Measurements from ENCODE around the gene ATG3. TPM values are rescaled to one million over a fixed set of nuclear protein-coding genes. Genes with fewer than 3 reads are reported as not detected.

ATG3 gene
- total RNA-seq, 1 experiment from 2014 or later: 75.1 TPM

GRCh38 chr3:112594856-112595255 is 33.1 kb upstream of the ATG3 start:
- POLR2A ChIA-PET: no interaction called here
- no peak for TF ChIP-seq REST (IDR thresholded peaks at IDR 0.05; ENCODE audit: insufficient read depth in 1 of 2, low read depth in 2 of 2, low read length in 1 of 2)
- no peak for TF ChIP-seq SIN3A (IDR thresholded peaks at IDR 0.05; ENCODE audit: borderline replicate concordance, insufficient read depth, low read depth, low read length)
- TF ChIP-seq CTCF (IDR thresholded peaks at IDR 0.05): no peak
- TF ChIP-seq TCF7L2 (IDR thresholded peaks at IDR 0.05; ENCODE audit: low read depth, low read length): no peak
- no TSS peak for BruUV-seq (replicated peaks)
- no peaks in the 10 kb centered on the region for H3K36me3 ChIP-seq (ENCODE audit: control insufficient read depth, insufficient read depth, low read length)
- no peaks in the 10 kb centered on the region for H3K27me3 ChIP-seq (ENCODE audit: control insufficient read depth, insufficient read depth, low read length)
- intact Hi-C loops (cut with micrococcal nuclease; ENCODE audit: unreplicated experiment) (no loop called here), in situ Hi-C loops (cut with HindIII; ENCODE audit: low pct_unique_long_range_greater_than_20kb, low sequenced_read_pairs) (no loop called here)
- H3K4me3 ChIP-seq (ENCODE audit: low read depth in 2 of 2, low read length in 2 of 2): no peak overlapping the region
- H3K4me1 ChIP-seq (ENCODE audit: control insufficient read depth, insufficient read depth, low read length): no peaks in the 10 kb centered on the region
- CTCF ChIA-PET: no interaction called here
- no peaks in the 10 kb centered on the region for H3K9me3 ChIP-seq (ENCODE audit: control insufficient read depth, insufficient read depth, low read depth, low read length)
- H3K27ac ChIP-seq (ENCODE audit: low read length): no peak overlapping the region
- no peak for DNase-seq (ENCODE audit: low read depth, low spot score)
- no peak for ATAC-seq

DNA sequence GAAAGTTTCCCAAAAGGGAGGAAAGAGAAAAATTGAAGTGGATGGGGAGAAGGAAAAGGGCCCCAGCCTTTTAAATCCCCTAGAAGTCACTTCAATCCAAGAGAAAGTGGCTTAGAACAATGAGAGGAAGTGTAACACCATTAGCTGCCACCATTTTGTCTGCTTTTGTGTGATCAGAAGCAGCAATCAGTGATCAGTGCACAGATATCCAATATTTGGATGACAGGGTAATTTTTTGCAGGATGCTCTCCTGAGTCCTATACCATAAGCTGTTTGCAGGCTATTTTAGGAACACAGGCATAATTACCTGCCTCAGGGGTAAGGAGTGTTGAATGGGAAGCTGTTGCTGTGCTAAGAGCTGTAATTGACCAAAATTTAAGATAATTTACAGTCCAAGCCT is 31.5 kb upstream of the ATG3 start:
- TF ChIP-seq SIN3A (IDR thresholded peaks at IDR 0.05; ENCODE audit: borderline replicate concordance, insufficient read depth, low read depth, low read length) (no peak), CTCF (IDR thresholded peaks at IDR 0.05) (no peak), REST (IDR thresholded peaks at IDR 0.05; ENCODE audit: insufficient read depth in 1 of 2, low read depth in 2 of 2, low read length in 1 of 2) (no peak), TCF7L2 (IDR thresholded peaks at IDR 0.05; ENCODE audit: low read depth, low read length) (no peak), POLR2AphosphoS5 (IDR thresholded peaks at IDR 0.05; ENCODE audit: low read depth, low read length) (no peak)
- no peaks in the 10 kb centered on the region for H3K36me3 ChIP-seq (ENCODE audit: control insufficient read depth, insufficient read depth, low read length)
- ATAC-seq: no peak
- no TSS peak for BruUV-seq (replicated peaks)
- in situ Hi-C loops (cut with HindIII; ENCODE audit: low pct_unique_long_range_greater_than_20kb, low sequenced_read_pairs) (no loop called here), intact Hi-C loops (cut with micrococcal nuclease; ENCODE audit: unreplicated experiment) (no loop called here)
- ChIA-PET CTCF (no interaction called here), POLR2A (no interaction called here)
- H3K27ac ChIP-seq (ENCODE audit: low read length): no peak overlapping the region
- no peak overlapping the region for H3K4me3 ChIP-seq (ENCODE audit: low read depth in 2 of 2, low read length in 2 of 2)
- no peak for DNase-seq (ENCODE audit: low read depth, low spot score)
- no peaks in the 10 kb centered on the region for H3K9me3 ChIP-seq (ENCODE audit: control insufficient read depth, insufficient read depth, low read depth, low read length)
- H3K27me3 ChIP-seq (ENCODE audit: control insufficient read depth, insufficient read depth, low read length): no peaks in the 10 kb centered on the region
- no peaks in the 10 kb centered on the region for H3K4me1 ChIP-seq (ENCODE audit: control insufficient read depth, insufficient read depth, low read length)
